Measurements from ENCODE around the gene ADGRB2.

ADGRB2 gene

GRCh38 chr1:31679091-31679490, 85.0 kb downstream of the ADGRB2 start:
- DNase-seq (ENCODE audit: low read depth), result no peak

DNA sequence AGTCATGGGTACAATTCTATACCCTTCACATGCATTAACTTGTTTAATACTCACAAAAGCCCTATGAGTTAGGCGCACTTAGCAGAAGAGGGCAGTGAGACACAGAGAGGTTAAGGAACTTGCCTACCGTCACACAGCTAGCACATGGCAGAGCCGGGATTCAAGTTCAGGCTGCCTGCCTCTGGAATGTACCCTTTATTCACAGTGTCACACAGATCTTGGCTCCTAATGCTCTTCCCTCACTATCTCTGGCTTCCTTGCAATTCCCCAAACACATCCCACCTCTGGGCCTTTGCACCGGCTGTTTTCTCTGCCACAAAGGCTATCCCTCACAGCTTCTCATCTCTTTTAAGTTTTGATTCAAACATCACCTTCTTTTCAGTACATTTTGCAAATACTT, 85.5 kb downstream of the ADGRB2 start:
- DNase-seq (ENCODE audit: low read depth), result no peak

DNA sequence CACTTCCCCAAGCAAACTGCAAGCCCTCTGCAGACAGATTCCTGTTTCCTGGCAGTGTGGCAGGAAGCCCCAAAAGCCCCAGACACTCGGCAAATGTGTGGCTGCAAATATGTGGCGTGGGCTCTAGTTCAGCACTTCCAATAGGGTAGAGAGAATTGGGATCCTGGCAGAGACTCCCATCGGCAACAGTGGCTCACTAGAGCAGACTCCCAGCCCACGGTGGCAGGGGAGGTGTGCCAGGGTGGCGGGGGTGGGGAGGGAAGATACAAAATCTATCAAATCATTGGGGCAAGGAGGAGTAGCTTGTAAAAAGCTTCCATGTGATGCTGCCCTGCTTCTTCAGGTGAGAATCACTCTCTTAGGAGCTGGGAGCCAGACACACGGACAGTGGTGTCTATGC, 86.2 kb downstream of the ADGRB2 start:
- DNase-seq (ENCODE audit: low read depth), result no peak

DNA sequence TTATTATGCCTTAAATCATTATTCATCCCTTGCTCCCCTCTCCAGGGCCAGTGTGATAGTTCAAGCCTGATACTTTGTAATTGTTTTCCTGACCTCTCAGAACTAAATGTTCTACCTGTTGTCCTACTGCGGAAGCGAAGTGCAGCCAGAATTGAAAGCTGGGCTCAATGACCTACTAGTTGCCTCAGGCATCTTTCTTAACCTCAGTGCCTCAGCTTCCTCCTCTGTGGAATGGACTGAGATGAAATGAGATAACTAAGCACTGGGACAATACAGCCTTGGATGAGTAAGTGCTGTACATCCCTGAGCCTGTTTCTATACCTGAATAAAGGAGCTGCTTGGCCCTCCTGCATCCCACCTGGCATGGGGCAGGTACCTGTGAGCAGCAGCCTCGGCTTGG, 86.7 kb downstream of the ADGRB2 start:
- no peak for DNase-seq (ENCODE audit: low read depth)
